HG03060 (cell line): ENCODE measurements around the gene MT2A.
"Not testable (repeated sequence)": the region's sequence is repeated elsewhere in the genome, so short reads cannot be mapped to it uniquely, and the experiment has no call there.

Experiments used
- ATAC-seq: cut with Tn5 transposase; IDR thresholded peaks from one replicate; pipeline ENCODE4 v1.9.1; 2021; ENCODE audit warnings: low read depth, moderate number of reproducible peaks; ENCODE audit not compliant: unreplicated experiment

The MT2A gene

DNA sequence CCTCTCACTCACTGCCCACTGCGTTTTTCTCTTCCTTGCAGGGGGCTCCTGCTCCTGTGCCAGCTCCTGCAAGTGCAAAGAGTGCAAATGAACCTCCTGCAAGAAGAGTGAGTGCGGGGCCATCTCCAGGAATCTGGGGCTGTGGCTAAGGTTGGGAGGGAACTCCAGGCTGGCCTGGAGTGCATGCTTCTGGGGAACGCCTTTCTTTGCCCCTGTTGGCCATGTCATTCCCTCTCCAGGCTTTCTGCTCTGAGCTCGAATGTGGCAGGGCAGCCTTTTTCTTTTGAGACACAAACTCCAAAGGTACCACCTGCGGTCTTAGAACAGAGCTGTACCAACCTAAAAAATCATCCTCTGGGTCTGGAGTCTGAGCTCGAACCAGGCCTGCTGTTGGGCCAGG, 9.8 kb downstream of the MT2A start:
- ATAC-seq: no peak

DNA sequence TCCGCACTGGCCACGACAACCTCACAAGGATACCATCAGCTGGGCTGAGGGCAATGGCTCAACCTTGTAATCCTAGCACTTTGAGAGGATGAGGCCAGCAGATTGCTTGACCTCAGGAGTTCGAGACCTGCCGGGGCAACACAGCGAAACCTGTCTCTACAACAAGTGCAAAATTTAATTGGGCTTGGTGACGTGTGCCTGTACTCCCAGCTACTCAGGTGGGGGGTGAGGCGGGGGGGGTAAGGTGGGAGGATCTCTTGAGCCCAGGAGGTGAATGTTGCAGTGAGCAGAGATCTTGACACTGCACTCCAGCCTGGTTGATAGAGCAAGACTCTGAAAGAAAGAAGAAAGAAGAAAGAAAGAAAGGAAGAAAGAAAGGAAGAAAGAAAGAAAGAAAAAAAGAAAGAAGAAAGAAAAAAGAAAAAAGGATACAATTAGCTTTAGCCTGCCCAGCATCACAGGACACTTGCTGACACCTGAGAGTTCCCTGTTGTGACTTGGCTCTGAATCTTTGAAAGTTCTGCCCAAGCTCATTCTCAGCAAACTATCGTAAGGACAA, 12.0 kb downstream of the MT2A start:
- no peak for ATAC-seq

DNA sequence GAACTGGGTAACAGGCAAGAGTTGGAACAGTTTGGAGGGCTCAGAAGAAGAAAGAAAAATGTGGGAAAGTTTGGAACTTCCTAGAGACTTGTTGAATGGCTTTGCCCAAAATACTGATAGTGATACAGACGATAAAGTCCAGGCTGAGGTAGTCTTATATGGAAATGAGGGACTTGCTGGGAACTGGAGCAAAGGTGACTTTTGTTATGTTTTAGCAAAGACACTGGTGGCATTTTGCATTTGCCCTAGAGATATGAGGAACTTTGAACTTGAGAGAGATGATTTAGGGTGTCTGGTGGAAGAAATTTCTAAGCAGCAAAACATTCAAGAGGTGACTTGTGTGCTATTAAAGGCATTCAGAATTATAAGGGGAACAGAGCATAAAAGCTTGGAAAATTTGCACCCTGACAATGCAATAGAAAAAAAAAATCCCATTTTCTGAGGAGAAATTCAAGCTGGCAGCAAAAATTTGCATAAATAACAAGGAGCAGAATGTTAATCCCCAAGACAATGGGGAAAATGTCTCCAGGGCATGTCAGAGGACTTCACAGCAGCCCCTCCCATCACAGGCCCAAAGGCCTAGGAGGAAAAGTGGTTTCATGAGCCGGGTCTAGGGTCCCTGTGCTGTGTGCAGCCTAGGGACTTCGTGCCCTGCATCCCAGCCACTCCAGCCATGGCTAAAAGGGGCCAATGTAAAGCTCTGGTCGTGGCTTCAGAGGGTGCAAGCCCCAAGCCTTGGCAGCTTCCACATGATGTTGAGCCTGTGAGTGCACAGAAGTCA, 13.5 kb downstream of the MT2A start:
- not testable (repeated sequence) for ATAC-seq

DNA sequence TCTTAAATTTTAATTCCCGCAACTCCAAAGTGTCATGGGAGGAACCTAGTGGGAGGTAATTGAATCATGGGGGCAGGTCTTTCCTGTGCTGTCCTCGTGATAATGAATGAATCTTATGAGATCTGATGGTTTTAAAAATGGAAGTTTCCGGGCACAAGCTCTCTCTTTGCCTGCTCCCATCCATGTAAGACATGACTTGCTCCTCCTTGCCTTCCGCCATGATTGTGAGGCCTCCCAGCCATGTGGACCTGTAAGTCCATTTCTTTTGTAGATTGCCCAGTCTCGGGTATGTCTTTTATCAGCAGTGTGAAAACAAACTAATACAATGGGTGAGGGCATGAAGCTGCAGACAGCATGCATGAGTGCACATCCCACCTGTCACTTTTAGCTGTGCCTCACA, 14.8 kb downstream of the MT2A start:
- ATAC-seq: not testable (repeated sequence)

- ATAC-seq: no peak
These were observed 15.3 kb downstream of the MT2A start for GRCh38 chr16:56623637-56624036.

DNA sequence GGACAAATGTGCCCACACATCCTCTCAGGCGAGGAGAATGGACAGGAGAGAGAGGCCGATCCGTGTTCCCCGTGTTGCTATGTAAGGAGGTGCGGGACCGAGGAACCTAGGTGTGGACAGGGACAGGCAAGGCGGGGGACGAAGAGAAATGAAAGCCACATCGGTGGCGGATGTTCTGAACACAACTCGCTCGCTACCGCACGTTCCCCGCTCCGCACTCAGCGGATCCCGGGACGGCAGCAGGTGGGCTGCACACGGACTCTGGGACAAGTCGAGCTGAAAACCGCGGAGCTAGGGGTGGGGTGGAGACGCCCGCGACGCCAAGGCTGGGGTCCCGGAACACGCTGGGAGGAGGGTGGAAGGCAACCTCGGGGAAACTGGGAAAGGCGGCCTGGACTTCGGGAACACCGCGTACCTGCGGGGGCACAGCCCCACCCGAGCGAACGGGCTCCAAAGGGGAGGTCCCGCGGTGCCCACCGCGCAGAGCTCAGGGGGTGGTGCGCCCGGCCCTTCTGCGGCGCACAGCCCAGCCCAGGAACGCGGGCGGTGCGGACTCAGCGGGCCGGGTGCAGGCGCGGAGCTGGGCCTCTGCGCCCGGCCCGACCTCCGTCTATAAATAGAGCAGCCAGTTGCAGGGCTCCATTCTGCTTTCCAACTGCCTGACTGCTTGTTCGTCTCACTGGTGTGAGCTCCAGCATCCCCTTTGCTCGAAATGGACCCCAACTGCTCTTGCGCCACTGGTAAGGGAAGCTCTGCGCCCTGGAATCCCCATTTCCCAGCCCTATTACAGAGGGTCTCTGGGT, 17.0 kb downstream of the MT2A start, which contains the start of gene MT1E:
TSS of gene MT1E (plus strand) at position 642 of the 803 bp plus-strand sequence. CDS start at position 713, 71 bp downstream.
- ATAC-seq: no peak

DNA sequence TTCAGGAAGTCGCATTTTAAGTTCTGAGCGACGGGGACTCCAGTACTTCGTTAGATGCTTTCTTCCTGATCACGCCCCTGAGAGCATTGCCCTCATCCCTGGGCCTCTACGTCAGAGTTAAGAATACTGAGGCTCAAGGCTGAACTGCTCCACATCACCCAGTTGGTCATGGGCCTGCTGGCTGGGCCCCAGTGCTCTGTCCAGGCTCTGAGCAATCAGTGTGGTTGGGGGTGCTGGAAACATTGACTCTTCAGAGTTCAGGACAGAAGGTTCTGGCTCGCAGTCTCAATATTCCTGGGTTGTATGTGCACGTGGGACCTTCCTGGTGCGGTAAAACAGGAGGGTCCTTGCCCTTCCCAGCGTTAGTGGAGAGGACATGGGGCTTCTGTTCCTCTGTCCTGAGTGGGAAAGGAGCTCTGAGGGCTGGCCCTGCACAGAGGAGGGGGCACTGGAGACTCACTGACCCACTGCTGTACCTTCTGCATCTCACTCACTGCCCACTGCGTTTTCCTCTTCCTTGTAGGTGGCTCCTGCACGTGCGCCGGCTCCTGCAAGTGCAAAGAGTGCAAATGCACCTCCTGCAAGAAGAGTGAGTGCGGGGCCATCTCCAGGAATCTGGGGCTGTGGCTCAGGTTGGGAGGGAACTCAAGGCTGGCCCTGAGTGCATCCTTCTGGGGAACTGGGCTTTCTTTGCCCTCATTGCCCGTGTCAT, 17.7 kb downstream of the MT2A start:
- ATAC-seq: no peak

GRCh38 chr16:56626685-56627084, 18.3 kb downstream of the MT2A start:
- ATAC-seq: no peak

DNA sequence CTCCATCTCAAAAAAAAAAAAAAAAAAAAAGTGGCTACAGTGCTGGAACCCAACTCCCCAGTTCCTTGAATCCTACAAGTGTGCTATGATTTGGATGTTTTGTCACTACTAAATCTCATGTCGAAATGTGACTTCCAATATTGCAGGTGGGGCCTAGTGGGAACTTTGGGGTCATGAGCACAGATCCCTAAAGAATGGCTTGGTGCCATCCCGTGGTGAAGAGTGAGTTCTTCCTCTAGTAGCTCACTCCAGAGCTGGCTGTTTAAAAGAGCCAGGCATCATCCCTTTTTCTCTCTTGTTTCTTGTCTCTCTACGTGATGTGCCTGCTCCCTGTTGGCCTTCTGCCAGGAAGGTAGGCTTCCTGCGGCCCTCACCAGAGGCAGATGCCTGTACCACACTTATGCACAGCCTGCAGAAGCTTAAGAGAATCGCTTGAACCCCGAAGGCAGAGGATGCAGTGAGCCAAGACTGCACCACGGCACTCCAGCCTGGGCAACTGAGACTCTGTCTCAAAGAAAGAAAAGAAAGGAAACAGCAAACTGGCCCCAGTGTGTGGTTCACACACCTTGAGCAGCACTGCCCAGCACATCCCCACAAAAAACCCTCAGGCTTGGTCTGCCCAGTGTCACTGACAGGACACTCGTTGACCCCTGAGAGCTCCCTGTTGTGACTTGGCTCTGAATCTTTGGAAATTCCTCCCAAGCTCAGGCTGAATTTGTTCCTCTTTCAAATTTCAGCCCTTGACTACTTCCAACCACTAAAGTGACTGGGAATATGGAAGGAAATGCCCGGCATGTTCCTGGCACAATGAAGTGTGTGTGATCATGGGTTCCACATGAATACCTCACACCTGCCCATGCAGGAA, 20.3 kb downstream of the MT2A start:
- no peak for ATAC-seq

DNA sequence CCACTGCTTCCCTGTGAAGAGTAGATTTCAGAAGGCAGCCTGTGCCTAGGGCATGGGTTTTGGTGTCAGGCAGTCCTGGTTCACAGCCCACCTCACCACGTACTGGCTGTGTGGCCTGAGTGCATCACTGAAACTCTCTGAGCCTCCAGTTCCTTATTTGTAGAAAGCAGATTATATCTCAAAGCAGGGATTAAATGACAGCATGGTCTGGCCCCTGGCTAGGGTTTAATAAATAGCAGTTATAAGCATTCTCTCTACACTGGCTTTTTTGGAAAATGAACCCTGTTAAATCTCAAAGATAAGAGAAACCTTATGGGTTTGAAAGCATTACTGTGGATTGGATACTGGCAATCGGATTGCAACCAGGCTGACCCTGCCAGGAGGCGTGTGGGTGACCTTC, 21.1 kb downstream of the MT2A start:
- no peak for ATAC-seq

- peak; percentile 82 for ATAC-seq
These were observed 21.8 kb downstream of the MT2A start for GRCh38 chr16:56630134-56630533.

DNA sequence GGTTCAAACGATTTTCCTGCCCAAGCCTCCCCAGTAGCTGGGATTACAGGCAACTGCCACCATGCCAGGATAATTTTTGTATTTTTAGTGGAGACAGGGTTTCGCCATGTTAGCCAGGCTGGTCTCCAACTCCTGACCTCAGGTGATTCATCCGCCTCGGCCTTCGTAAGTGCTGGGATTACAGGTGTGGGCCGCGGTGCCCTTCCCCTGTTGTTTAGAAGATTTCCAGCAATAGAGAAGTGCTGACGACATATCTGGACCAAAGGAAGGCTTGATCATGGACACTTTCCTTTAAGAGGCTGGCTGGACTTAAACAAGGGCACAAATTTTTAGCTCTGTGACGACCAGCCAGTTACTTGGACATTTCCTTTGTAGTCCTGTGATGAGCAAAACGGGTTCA, 22.8 kb downstream of the MT2A start:
- no peak for ATAC-seq

GRCh38 chr16:56631832-56632155, 23.4 kb downstream of the MT2A start:
- ATAC-seq: no peak

DNA sequence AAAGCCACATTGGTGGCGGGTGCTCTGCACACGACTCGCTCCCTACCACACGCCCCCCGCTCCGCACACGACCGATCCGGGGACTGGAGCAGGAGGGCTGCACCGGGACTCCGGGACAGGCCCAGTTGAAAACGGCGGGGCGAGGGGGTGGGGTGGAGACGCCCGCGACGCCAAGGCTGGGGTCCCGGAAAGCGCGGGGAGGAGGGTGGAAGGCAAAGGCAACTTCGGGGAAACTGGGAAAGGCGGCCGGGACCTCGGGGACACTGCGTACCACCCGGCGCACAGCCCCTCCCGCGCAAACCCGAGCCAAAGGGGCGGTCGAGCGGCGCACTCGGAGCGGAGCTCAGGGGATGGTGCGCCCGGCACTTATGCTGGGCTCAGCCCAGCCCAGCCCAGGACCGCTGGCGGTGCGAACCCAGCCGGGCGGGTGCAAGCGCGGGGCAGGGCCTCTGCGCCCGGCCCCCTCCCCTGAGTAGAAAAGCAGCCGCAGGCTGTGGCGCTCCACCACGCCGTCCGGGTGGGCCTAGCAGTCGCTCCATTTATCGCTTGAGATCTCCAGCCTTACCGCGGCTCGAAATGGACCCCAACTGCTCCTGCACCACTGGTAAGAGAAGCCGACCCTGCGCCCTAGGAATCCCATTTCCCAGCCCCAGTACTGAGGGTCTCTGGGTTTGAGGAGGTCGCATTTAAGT, 23.9 kb downstream of the MT2A start, which contains the start of gene MT1M:
TSS of gene MT1M (plus strand) at position 504 of the 692 bp plus-strand sequence. CDS start at position 577, 73 bp downstream.
- ATAC-seq: no peak

GRCh38 chr16:56632848-56633365, 24.5 kb downstream of the MT2A start:
- no peak for ATAC-seq

DNA sequence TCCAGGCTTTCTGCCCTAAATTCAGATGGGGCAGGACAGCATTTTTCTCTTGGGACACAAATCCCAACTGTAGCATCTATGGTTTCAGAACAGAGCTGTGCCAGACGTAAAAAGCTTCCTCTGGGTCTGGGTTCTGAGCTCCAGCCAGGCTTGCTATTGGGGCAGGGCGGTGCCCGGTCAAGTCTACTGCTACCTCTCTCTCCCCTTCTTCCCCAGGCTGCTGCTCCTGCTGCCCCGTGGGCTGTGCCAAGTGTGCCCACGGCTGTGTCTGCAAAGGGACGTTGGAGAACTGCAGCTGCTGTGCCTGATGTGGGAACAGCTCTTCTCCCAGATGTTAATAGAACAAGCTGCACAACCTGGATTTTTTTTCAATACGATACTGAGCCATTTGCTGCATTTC, 25.2 kb downstream of the MT2A start:
- ATAC-seq: no peak

DNA sequence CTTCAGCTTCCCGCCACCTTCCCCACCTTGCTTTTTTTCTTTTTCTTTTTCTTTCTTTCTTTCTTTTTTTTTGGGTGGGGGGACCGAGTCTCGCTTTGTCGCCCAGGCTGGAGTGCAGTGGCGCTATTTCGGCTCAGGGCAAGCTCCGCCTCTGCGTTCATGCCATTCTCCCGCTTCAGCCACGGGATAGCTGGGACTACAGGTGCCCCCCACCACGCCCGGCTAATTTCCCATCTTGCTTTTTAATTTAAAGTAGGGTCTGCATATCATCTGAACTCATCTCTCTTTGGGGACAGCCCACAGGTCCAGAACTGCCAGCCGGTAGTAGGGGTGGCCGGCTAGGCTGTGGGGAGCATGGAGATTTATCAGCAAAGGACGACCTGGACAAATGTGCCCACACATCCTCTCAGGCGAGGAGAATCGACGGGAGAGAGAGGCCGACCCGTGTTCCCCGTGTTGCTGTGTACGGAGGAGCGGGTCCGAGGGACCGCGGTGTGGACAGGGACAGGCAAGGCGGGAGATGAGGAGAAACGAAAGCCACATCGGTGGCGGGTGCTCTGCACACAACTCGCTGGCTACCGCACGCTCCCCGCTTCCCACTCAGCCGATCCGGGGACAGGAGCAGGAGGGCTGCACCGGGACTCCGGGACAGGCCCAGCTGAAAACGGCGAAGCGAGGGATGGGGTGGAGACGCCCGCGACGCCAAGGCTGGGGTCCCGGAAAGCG, 26.5 kb downstream of the MT2A start:
- ATAC-seq: no peak

GRCh38 chr16:56635441-56635967, 27.1 kb downstream of the MT2A start:
- ATAC-seq: no peak
